Measurements from ENCODE around the gene LSR.

DNA sequence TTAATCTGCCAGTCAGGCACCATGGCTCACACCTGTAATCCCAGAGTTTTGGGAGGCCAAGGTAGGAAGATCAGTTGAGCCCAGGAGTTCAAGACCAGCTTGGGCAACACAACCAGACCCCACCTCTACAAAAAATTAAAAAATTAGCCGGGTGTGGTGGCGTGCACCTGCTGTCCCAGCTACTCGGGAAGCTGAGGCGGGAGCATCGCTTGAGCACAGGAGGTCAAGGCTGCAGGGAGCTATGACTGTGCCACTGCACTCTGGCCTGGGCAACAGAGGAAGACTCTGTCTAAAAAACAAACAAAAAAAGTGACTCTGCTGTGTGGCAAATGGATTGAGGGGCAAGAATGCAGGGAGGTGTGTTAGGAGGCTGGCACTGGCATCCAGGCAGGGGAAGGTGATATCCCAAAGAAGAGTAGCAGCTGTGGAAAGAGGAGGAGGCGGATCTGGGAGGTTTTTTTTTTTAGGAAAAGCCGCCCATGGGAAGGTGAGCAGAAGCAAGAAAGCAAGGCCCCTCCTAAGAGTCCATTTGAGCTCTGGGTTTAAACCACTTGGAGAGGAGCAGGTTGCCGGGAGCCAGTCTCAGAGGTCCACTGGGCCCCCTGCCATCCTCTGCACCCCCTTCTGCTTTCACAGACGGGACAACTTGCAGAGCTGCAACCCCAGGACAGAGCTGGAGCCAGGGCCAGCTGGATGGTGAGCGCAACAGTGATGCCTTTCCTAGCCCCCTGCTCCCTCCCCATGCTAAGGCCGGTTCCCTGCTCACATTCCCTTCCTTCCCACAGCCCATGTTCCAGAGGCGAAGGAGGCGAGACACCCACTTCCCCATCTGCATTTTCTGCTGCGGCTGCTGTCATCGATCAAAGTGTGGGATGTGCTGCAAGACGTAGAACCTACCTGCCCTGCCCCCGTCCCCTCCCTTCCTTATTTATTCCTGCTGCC, 35.6 kb downstream of the LSR start:
- TF ChIP-seq, protein P1, sequence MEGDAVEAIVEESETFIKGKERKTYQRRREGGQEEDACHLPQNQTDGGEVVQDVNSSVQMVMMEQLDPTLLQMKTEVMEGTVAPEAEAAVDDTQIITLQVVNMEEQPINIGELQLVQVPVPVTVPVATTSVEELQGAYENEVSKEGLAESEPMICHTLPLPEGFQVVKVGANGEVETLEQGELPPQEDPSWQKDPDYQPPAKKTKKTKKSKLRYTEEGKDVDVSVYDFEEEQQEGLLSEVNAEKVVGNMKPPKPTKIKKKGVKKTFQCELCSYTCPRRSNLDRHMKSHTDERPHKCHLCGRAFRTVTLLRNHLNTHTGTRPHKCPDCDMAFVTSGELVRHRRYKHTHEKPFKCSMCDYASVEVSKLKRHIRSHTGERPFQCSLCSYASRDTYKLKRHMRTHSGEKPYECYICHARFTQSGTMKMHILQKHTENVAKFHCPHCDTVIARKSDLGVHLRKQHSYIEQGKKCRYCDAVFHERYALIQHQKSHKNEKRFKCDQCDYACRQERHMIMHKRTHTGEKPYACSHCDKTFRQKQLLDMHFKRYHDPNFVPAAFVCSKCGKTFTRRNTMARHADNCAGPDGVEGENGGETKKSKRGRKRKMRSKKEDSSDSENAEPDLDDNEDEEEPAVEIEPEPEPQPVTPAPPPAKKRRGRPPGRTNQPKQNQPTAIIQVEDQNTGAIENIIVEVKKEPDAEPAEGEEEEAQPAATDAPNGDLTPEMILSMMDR (optimal IDR thresholded peaks at IDR 0.05 in 1 of 3, IDR thresholded peaks at IDR 0.05 in 1 of 3, conservative IDR thresholded peaks at IDR 0.05 in 1 of 3; ENCODE audit: extremely low read depth in 1 of 3, insufficient read depth in 2 of 3, low read length in 3 of 3): no peak
- TF ChIP-seq EZH2 (IDR thresholded peaks at IDR 0.05; ENCODE audit: low read length): no peak
